RKO (cell line): Measurements from ENCODE around the gene SSBP4.

Experiments used
- DNase-seq: peaks from one replicate; pipeline ENCODE4 v3.0.0-alpha.2; 2016; ENCODE audit warnings: low spot score

The SSBP4 gene

GRCh38 chr19:18433015-18433691, 14.0 kb downstream of the SSBP4 start:
- DNase-seq: no peak

- DNase-seq: no peak
Measured at GRCh38 chr19:18433735-18434398, 14.7 kb downstream of the SSBP4 start.

GRCh38 chr19:18434411-18435175, 15.4 kb downstream of the SSBP4 start:
- DNase-seq: no peak

GRCh38 chr19:18435178-18435841, 16.1 kb downstream of the SSBP4 start:
- DNase-seq: no peak

GRCh38 chr19:18435842-18436670, 16.9 kb downstream of the SSBP4 start:
- no peak for DNase-seq

GRCh38 chr19:18436671-18437490, 17.7 kb downstream of the SSBP4 start:
- no peak for DNase-seq

- DNase-seq: no peak
Measured at GRCh38 chr19:18437491-18438330, 18.5 kb downstream of the SSBP4 start, which contains the start of gene ISYNA1. ISYNA1 (minus strand) TSS chr19:18438133; CDS start chr19:18437979, 154 bp downstream.

GRCh38 chr19:18438331-18439024, 19.3 kb downstream of the SSBP4 start:
- no peak for DNase-seq

GRCh38 chr19:18439025-18439909, 20.1 kb downstream of the SSBP4 start:
- DNase-seq: peak; percentile 35

GRCh38 chr19:18439910-18440237, 20.7 kb downstream of the SSBP4 start:
- no peak for DNase-seq

- peak; percentile 46 for DNase-seq
Measured at GRCh38 chr19:18440415-18440877, 21.2 kb downstream of the SSBP4 start.

- no peak for DNase-seq
Measured at GRCh38 chr19:18440936-18441803, 22.0 kb downstream of the SSBP4 start.

- no peak for DNase-seq
Measured at GRCh38 chr19:18441804-18442788, 22.9 kb downstream of the SSBP4 start.

- no peak for DNase-seq
Measured at GRCh38 chr19:18442941-18443340, 23.7 kb downstream of the SSBP4 start.

GRCh38 chr19:18443406-18443805, 24.2 kb downstream of the SSBP4 start:
- DNase-seq: no peak

- no peak for DNase-seq
Measured at GRCh38 chr19:18443831-18444230, 24.6 kb downstream of the SSBP4 start.
